Calu3 (cell line): Measurements from ENCODE around the gene TEAD1. TPM values are rescaled to one million over a fixed set of nuclear protein-coding genes. Genes with fewer than 3 reads are reported as not detected.

ENCODE experiments used
- BruUV-seq: library from RNA; stranded (reverse); fragments of 400-500 nt; replicated peaks from 2 replicates; lab custom pipeline; 2021; lab: Mats Ljungman, UMichigan
- CTCF ChIA-PET: fragments of 300-600 bp; sonication (Branson Sonifier 250); formaldehyde crosslinking; loops from one replicate; lab custom pipeline; 2022; ENCODE audit warnings: antibody characterized with exemption; lab: Charles Lee
- DNase-seq: peaks from one replicate; pipeline ENCODE4 v3.0.0; 2022
- H3K27ac Mint-ChIP-seq: one replicate; pipeline ENCODE4 v1.8.0; 2022; ENCODE audit warnings: mixed read lengths; ENCODE audit not compliant: unreplicated experiment
- H3K27me3 Mint-ChIP-seq: one replicate; pipeline ENCODE4 v1.8.0; 2022; ENCODE audit warnings: mixed read lengths; ENCODE audit not compliant: unreplicated experiment
- H3K36me3 Mint-ChIP-seq: one replicate; pipeline ENCODE4 v1.8.0; 2022; ENCODE audit warnings: mild to moderate bottlenecking, moderate library complexity, mixed read lengths; ENCODE audit not compliant: insufficient read depth, unreplicated experiment
- H3K4me1 Mint-ChIP-seq: one replicate; pipeline ENCODE4 v1.8.0; 2022; ENCODE audit warnings: mild to moderate bottlenecking, low read depth, mixed read lengths; ENCODE audit not compliant: unreplicated experiment
- H3K4me3 Mint-ChIP-seq: one replicate; pipeline ENCODE4 v1.8.0; 2022; ENCODE audit warnings: mild to moderate bottlenecking, low read depth, moderate library complexity, mixed read lengths; ENCODE audit not compliant: unreplicated experiment
- H3K9me3 Mint-ChIP-seq: one replicate; pipeline ENCODE4 v1.8.0; 2022; ENCODE audit warnings: low read depth, mixed read lengths; ENCODE audit not compliant: unreplicated experiment
- intact Hi-C: fragments of 100-400 bp; cut with micrococcal nuclease; formaldehyde crosslinking; loops from one replicate; pipeline ENCODE4 v1.10.0; 2022; ENCODE audit not compliant: unreplicated experiment
- total RNA-seq: library from RNA; stranded (reverse); gene quantifications from 2 replicates; pipeline ENCODE4 v1.2.3, GENCODE V29; 2022
- TF ChIP-seq, protein P1 (sequence below): fragments of 200-600 bp; IDR thresholded peaks from one replicate; pipeline ENCODE4 v1.8.0; 2022; ENCODE audit warnings: antibody characterized with exemption; ENCODE audit not compliant: unreplicated experiment

The TEAD1 gene
- total RNA-seq, 1 experiment from 2014 or later: 104 TPM

DNA sequence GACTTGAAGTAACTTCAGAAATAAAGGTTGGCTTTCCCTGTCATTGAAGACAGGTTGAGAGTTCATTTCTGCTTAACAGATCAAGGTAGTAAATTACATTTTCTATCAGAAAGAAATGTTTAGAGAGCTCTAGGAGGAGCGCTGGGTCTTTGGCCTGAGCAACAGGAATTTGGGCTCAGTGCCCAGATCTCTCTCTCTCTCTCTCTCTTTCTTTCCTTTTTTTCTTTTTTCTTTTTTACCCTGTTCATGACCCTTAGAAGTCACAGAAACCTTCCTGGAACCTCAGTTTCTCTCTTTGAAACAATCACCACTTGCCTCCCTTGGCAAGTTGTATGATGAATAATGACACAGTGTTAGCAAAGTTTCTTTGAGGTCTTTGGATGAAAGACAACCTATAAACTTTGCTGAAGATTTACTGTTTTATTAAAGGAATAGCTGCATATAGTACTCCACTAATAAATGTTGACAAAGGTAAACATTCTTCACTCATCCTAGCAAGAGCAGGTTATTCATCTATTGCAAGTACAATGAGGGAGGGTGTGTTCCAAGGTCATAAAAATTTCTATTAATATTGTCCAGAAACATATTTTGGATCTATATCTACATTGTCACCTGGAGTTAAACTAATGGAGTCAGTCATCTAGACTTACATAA, 299.4 kb downstream of the TEAD1 start:
- TF ChIP-seq, protein P1, sequence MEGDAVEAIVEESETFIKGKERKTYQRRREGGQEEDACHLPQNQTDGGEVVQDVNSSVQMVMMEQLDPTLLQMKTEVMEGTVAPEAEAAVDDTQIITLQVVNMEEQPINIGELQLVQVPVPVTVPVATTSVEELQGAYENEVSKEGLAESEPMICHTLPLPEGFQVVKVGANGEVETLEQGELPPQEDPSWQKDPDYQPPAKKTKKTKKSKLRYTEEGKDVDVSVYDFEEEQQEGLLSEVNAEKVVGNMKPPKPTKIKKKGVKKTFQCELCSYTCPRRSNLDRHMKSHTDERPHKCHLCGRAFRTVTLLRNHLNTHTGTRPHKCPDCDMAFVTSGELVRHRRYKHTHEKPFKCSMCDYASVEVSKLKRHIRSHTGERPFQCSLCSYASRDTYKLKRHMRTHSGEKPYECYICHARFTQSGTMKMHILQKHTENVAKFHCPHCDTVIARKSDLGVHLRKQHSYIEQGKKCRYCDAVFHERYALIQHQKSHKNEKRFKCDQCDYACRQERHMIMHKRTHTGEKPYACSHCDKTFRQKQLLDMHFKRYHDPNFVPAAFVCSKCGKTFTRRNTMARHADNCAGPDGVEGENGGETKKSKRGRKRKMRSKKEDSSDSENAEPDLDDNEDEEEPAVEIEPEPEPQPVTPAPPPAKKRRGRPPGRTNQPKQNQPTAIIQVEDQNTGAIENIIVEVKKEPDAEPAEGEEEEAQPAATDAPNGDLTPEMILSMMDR: no peak
- H3K4me3 Mint-ChIP-seq: no peak overlapping the region
- BruUV-seq: no TSS peak
- no peak overlapping the region for H3K27ac Mint-ChIP-seq
- CTCF ChIA-PET: interaction anchor here (0.5 kb wide), 1 partner anchor 390 kb away, joined by 3 read pairs; no protein-coding TSS in a partner anchor
- no peaks in the 10 kb centered on the region for H3K4me1 Mint-ChIP-seq
- H3K27me3 Mint-ChIP-seq: no peaks in the 10 kb centered on the region
- no peak for DNase-seq
- no peaks in the 10 kb centered on the region for H3K36me3 Mint-ChIP-seq
- intact Hi-C loops: no loop called here
- H3K9me3 Mint-ChIP-seq: no peaks in the 10 kb centered on the region

DNA sequence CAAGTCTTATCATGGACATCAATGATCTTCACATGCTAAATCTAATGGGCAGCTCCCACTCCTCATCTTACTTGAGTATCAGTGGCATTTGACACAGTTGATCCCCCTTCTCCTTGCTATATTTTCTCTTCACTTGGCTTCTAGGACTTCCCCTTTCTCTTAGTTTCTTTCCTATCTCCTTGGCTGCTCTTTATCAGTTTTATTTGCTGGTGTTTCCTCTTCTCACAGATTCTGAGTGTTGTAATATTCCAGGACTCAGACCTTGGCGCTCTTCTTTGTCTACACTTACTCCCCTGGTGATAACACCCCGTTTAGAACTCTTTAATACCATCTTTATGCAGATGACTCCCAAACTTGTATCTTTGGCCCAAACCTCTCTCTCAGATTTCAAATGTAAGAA, 301.0 kb downstream of the TEAD1 start:
- no peak overlapping the region for H3K27ac Mint-ChIP-seq
- no peak for DNase-seq
- no TSS peak for BruUV-seq
- CTCF ChIA-PET: no interaction called here
- intact Hi-C loops: no loop called here
- TF ChIP-seq, protein P1: no peak
- H3K4me1 Mint-ChIP-seq: peaks cover 4% of the 10 kb centered on the region
- no peak overlapping the region for H3K4me3 Mint-ChIP-seq
- no peaks in the 10 kb centered on the region for H3K36me3 Mint-ChIP-seq
- H3K27me3 Mint-ChIP-seq: no peaks in the 10 kb centered on the region
- H3K9me3 Mint-ChIP-seq: no peaks in the 10 kb centered on the region

DNA sequence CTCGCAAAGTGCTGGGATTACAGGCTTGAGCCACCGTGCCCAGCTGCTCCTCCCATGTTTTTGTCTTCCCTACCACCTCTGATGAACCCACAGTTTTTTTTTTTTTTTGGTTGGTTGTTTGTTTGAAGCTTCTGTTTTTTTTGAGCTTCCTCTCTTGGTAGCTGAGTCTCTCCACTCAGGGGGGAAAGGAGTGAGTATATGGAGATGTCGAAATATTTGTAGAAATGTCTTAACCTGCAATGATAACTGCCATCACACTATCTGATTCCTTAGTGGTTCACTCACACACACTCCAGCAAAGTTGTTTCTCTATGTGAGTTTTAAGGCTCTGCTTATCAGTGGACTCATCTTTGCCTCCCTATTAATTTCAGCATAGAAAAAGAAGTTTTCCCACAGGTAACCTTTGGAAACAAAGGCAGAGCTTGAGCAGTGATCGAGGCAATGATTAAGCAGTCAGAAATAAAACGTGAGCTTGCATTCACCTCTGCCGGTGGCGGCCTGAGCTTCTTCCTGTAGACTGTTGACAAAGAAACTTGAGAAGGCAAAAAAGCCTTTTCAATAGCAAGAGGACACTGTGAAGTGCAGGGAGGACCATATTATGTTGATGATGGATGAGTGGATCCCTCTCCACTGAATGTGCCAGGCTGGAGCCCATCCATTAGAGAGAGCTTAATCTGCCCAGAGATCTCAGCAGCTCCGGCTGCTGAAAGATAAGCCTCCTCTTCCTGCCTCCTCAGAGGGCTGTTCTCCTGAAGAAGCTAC, 305.9 kb downstream of the TEAD1 start:
- no peak overlapping the region for H3K4me3 Mint-ChIP-seq
- DNase-seq: no peak
- H3K27ac Mint-ChIP-seq: no peak overlapping the region
- no peaks in the 10 kb centered on the region for H3K27me3 Mint-ChIP-seq
- H3K9me3 Mint-ChIP-seq: no peaks in the 10 kb centered on the region
- TF ChIP-seq, protein P1: no peak
- no peaks in the 10 kb centered on the region for H3K36me3 Mint-ChIP-seq
- peaks cover 9% of the 10 kb centered on the region for H3K4me1 Mint-ChIP-seq
- intact Hi-C loops: no loop called here
- no TSS peak for BruUV-seq
- CTCF ChIA-PET: interaction anchor here (0.6 to 1.6 kb wide), 6 partner anchors 8 to 236 kb away, joined by 3 to 4 read pairs (median 3); partner anchors contain the start of gene RASSF10

DNA sequence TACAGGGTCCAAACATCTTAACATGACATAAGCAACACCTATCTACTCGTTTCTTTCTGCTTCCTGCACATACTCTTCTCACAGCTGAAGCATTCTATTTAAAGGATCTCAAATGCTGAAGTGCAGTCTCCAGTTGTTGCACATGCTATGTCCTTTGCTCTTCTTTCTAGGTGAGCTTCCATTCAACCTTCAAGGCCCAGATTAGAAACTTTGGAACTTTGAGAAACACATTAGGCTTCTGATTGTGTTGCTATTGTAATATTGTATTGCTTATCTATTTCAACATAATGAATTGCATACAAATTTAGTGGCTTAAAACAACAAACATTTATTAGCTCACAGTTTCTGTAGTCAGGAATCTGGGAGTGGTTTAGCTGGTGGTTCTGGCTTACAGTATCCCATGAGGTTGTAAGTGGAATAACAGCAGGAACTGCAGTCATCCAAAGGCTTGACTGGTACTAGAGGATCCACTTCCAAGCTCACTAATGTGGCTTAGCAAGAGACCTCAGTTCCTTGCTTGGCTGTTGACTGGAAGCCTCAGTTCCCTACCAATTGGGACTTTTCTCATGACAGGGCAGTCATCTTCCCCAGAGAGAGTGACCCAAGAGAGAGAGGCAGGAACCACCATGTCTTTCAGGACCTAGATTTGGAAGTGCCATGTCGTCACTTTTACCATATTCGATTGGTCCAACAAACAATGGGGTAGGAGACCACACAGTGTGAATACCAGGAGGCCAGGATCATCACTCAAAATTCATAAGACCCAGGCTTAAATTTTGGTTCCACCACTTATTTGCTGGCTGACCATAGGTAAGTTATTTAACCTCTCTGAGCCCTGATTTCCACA, 307.7 kb downstream of the TEAD1 start:
- CTCF ChIA-PET: interaction anchor here (0.7 to 1.6 kb wide), 2 partner anchors 10 to 93 kb away, joined by 3 to 4 read pairs; no protein-coding TSS in a partner anchor
- no TSS peak for BruUV-seq
- TF ChIP-seq, protein P1: no peak
- intact Hi-C loops: no loop called here
- DNase-seq: no peak
- H3K27me3 Mint-ChIP-seq: no peaks in the 10 kb centered on the region
- H3K9me3 Mint-ChIP-seq: no peaks in the 10 kb centered on the region
- H3K27ac Mint-ChIP-seq: no peak overlapping the region
- H3K4me3 Mint-ChIP-seq: no peak overlapping the region
- peaks cover 9% of the 10 kb centered on the region for H3K4me1 Mint-ChIP-seq
- no peaks in the 10 kb centered on the region for H3K36me3 Mint-ChIP-seq
